ENCODE results near the gene C1orf226.

Gene C1orf226

GRCh38 chr1:162386292-162387225, 5.0 kb downstream of the C1orf226 start:
- TF ChIP-seq CTCF (IDR thresholded peaks at IDR 0.05) = no peak

GRCh38 chr1:162387226-162388082, 5.9 kb downstream of the C1orf226 start:
- no peak for TF ChIP-seq CTCF (IDR thresholded peaks at IDR 0.05)

- no peak for TF ChIP-seq CTCF (IDR thresholded peaks at IDR 0.05)
Observed at GRCh38 chr1:162388083-162388594, 6.6 kb downstream of the C1orf226 start.

- no peak for TF ChIP-seq CTCF (IDR thresholded peaks at IDR 0.05)
Observed at GRCh38 chr1:162388615-162389014, 7.1 kb downstream of the C1orf226 start.

GRCh38 chr1:162389021-162389818, 7.7 kb downstream of the C1orf226 start:
- TF ChIP-seq CTCF (IDR thresholded peaks at IDR 0.05) = no peak

- TF ChIP-seq CTCF (IDR thresholded peaks at IDR 0.05) = no peak
Observed at GRCh38 chr1:162389971-162390370, 8.4 kb downstream of the C1orf226 start.

Data from LNCAP (cell line).